Mesodermal cell (in vitro differentiated cells): ENCODE results near the gene EEF2K.
"Not testable (repeated sequence)": the region's sequence is repeated elsewhere in the genome, so short reads cannot be mapped to it uniquely, and the experiment has no call there.

ENCODE experiments used
- H3K27ac ChIP-seq: 2 replicates; pipeline ENCODE4 v1.7.0; 2013; ENCODE audit warnings: mild to moderate bottlenecking, low read depth, low read length, moderate library complexity; ENCODE audit not compliant: severe bottlenecking
- H3K36me3 ChIP-seq: 2 replicates; pipeline ENCODE4 v1.7.1; 2013; ENCODE audit warnings: mild to moderate bottlenecking, low read length, moderate library complexity; ENCODE audit not compliant: control insufficient read depth, insufficient read depth
- H3K4me1 ChIP-seq: one replicate; pipeline ENCODE4 v1.7.1; 2013; ENCODE audit warnings: mild to moderate bottlenecking, low read length; ENCODE audit not compliant: insufficient read depth, control insufficient read depth, poor library complexity, severe bottlenecking
- H3K4me3 ChIP-seq: 2 replicates; pipeline ENCODE4 v1.7.0; 2013; ENCODE audit warnings: low read length, control low read depth, mild to moderate bottlenecking; ENCODE audit not compliant: insufficient read depth, poor library complexity, severe bottlenecking; ENCODE audit errors: extremely low read depth
- H3K9me3 ChIP-seq: 2 replicates; pipeline ENCODE4 v1.7.1; 2013; ENCODE audit warnings: mild to moderate bottlenecking, low read length, moderate library complexity; ENCODE audit not compliant: control insufficient read depth
- WGBS, 2 experiments: methylation state at CpG; one replicate each; pipeline ENCODE4 v1.1.5; 2013; ENCODE audit warnings: missing lambda C conversion rate in 2 of 2; ENCODE audit not compliant: insufficient coverage in 2 of 2; 5-methylcytosine and 5-hydroxymethylcytosine counted together

EEF2K gene

GRCh38 chr16:22213801-22214200 is 7.7 kb downstream of the EEF2K start:
- peaks cover 6% of the 10 kb centered on the region for H3K9me3 ChIP-seq
- H3K4me1 ChIP-seq = peaks cover 4% of the 10 kb centered on the region
- WGBS, 2 experiments = 81 to 100% methylated on average over 1 to 3 of the region's 3 CpGs
- H3K4me3 ChIP-seq = no peak overlapping the region
- peaks cover 7% of the 10 kb centered on the region for H3K36me3 ChIP-seq
- no peak overlapping the region for H3K27ac ChIP-seq

- WGBS, 2 experiments = 100% methylated on average over 1 of the region's 2 CpGs
- peaks cover 11% of the 10 kb centered on the region for H3K36me3 ChIP-seq
Observed at GRCh38 chr16:22214402-22214801, 8.3 kb downstream of the EEF2K start.

GRCh38 chr16:22214889-22215288 is 8.8 kb downstream of the EEF2K start:
- no peak overlapping the region for H3K27ac ChIP-seq
- WGBS, 2 experiments = 85 to 97% methylated on average over 2 to 3 of the region's 3 CpGs
- no peak overlapping the region for H3K4me3 ChIP-seq
- peaks cover 11% of the 10 kb centered on the region for H3K36me3 ChIP-seq
- H3K4me1 ChIP-seq = peaks cover 4% of the 10 kb centered on the region
- peaks cover 6% of the 10 kb centered on the region for H3K9me3 ChIP-seq

More at GRCh38 chr16:22214402-22214801, 8.3 kb downstream of the EEF2K start:
- Histone ChIP-seq H3K9me3 (peaks cover 6% of the 10 kb centered on the region), H3K4me1 (peaks cover 4% of the 10 kb centered on the region), H3K27ac (no peak overlapping the region), H3K4me3 (no peak overlapping the region)

- Histone ChIP-seq H3K9me3 (no peaks in the 10 kb centered on the region), H3K27ac (no peak overlapping the region), H3K4me3 (no peak overlapping the region), H3K36me3 (peaks cover 3% of the 10 kb centered on the region), H3K4me1 (peaks cover 4% of the 10 kb centered on the region)
- WGBS, 2 experiments = 90 to 92% methylated on average over 5 to 6 of the region's 9 CpGs
Observed at GRCh38 chr16:22216191-22216831, 10.2 kb downstream of the EEF2K start.

- 71 to 90% methylated on average over 2 to 4 of the region's 7 CpGs for WGBS, 2 experiments
- not testable (repeated sequence) for H3K27ac ChIP-seq, H3K4me3 ChIP-seq, H3K36me3 ChIP-seq, H3K4me1 ChIP-seq, H3K9me3 ChIP-seq
Observed at GRCh38 chr16:22216832-22217225, 10.8 kb downstream of the EEF2K start.

GRCh38 chr16:22217890-22218730 is 12.0 kb downstream of the EEF2K start:
- Histone ChIP-seq H3K27ac (no peak overlapping the region), H3K9me3 (no peaks in the 10 kb centered on the region), H3K4me3 (no peak overlapping the region), H3K4me1 (peaks cover 4% of the 10 kb centered on the region), H3K36me3 (peaks cover 3% of the 10 kb centered on the region)
- 93 to 94% methylated on average over 14 to 18 of the region's 18 CpGs for WGBS, 2 experiments

GRCh38 chr16:22219389-22220068 is 13.5 kb downstream of the EEF2K start:
- no peak overlapping the region for H3K4me3 ChIP-seq
- WGBS, 2 experiments = 81 to 87% methylated on average over 3 of the region's 3 CpGs
- H3K27ac ChIP-seq = no peak overlapping the region
- H3K36me3 ChIP-seq = peaks cover 3% of the 10 kb centered on the region
- no peaks in the 10 kb centered on the region for H3K9me3 ChIP-seq
- peaks cover 4% of the 10 kb centered on the region for H3K4me1 ChIP-seq

GRCh38 chr16:22220069-22220440 is 14.0 kb downstream of the EEF2K start:
- Histone ChIP-seq H3K4me3 (no peak overlapping the region), H3K9me3 (no peaks in the 10 kb centered on the region), H3K36me3 (peaks cover 3% of the 10 kb centered on the region), H3K4me1 (peaks cover 4% of the 10 kb centered on the region), H3K27ac (no peak overlapping the region)
- WGBS, 2 experiments = 94 to 95% methylated on average over 7 to 9 of the region's 11 CpGs

GRCh38 chr16:22220714-22221113 is 14.6 kb downstream of the EEF2K start:
- peaks cover 3% of the 10 kb centered on the region for H3K36me3 ChIP-seq
- no peak overlapping the region for H3K4me3 ChIP-seq
- no peak overlapping the region for H3K27ac ChIP-seq
- peaks cover 4% of the 10 kb centered on the region for H3K4me1 ChIP-seq
- WGBS, 2 experiments = 93 to 95% methylated on average over 7 to 9 of the region's 9 CpGs
- no peaks in the 10 kb centered on the region for H3K9me3 ChIP-seq

GRCh38 chr16:22222006-22222405 is 15.9 kb downstream of the EEF2K start:
- no peak overlapping the region for H3K27ac ChIP-seq

More at GRCh38 chr16:22222006-22222405, 15.9 kb downstream of the EEF2K start:
- Histone ChIP-seq H3K4me3 (no peak overlapping the region), H3K36me3 (peaks cover 3% of the 10 kb centered on the region), H3K9me3 (no peaks in the 10 kb centered on the region), H3K4me1 (no peaks in the 10 kb centered on the region)
- 92% methylated on average over 2 of the region's 2 CpGs; no CpG with 5 or more reads in 1 of the 2 experiments for WGBS, 2 experiments
